ENCODE results near the gene KMT2D.

DNA sequence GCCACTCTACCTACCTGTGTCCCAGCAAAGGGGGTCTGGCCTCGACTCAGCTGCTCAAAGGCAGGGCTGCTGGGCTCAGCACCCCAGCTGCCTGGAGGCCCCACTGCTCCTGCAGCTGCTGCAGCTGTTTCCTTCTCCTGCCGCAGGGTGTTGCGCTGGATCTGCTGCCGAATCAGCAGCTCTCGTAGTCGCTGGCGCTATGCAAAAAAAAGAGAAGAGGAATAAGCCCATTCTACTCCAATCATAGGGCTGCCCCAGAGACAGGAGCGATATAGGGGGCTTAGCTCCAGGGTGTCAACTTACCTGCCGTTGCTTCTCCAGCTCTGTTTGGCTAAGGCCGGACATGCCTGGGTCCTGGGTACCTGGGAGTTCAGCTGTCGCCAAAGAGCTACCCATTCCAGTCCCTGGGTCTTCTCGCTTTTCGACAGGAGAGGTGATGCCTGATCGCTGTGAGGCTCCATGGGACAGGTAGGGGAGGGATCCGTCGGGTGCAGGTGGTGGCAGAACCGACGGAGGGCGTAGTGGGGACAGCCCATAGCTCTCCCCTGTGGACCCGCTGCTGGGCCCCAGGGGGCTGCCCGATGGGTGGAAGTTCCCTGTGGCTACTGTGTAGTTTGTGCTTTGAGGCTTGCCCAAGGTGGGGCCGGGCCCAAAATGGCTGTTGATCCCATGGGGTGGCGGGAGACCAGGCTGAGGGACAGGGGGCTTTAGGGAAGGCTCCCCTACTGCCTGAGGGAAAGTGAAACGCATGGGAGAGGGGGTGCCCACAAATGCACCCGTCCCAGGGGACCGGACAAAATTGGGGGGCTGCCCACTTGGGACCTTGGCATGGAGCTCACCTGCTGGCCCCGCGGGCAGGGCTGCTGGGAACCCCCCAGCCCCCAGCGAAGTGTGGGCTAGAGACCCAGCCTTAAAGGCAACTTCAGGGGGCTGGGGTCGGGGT, 20.9 kb downstream of the KMT2D start:
- TF ChIP-seq POLR2A (IDR thresholded peaks at IDR 0.05; ENCODE audit: extremely low read depth, insufficient read length), result no peak
- TF ChIP-seq, protein P1, sequence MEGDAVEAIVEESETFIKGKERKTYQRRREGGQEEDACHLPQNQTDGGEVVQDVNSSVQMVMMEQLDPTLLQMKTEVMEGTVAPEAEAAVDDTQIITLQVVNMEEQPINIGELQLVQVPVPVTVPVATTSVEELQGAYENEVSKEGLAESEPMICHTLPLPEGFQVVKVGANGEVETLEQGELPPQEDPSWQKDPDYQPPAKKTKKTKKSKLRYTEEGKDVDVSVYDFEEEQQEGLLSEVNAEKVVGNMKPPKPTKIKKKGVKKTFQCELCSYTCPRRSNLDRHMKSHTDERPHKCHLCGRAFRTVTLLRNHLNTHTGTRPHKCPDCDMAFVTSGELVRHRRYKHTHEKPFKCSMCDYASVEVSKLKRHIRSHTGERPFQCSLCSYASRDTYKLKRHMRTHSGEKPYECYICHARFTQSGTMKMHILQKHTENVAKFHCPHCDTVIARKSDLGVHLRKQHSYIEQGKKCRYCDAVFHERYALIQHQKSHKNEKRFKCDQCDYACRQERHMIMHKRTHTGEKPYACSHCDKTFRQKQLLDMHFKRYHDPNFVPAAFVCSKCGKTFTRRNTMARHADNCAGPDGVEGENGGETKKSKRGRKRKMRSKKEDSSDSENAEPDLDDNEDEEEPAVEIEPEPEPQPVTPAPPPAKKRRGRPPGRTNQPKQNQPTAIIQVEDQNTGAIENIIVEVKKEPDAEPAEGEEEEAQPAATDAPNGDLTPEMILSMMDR (IDR thresholded peaks at IDR 0.05; ENCODE audit: low read depth, low read length), result no peak
